IMR-90 (cell line): ENCODE results near the gene PCDHGB5. TPM values are rescaled to one million over a fixed set of nuclear protein-coding genes. Genes with fewer than 3 reads are reported as not detected.

Source experiments
- ATAC-seq: fragments of 200-7000 bp; cut with Tn5 transposase; 2 replicates; pipeline ENCODE4 v1.9.1; 2020; ENCODE audit warnings: low read depth, mild to moderate bottlenecking, moderate library complexity
- BruUV-seq: library from RNA; stranded (reverse); fragments of 400-500 nt; replicated peaks from 2 replicates; lab custom pipeline; 2021; lab: Mats Ljungman, UMichigan
- CTCF ChIA-PET: fragments of 300-600 bp; formaldehyde crosslinking; extraction: SDS; loops from one replicate; lab custom pipeline; 2021; ENCODE audit warnings: antibody characterized with exemption; lab: Yijun Ruan, JAX
- POLR2A ChIA-PET: fragments of 300-600 bp; sonication (Branson Sonifier 250); formaldehyde crosslinking; loops from one replicate; lab custom pipeline; 2022; ENCODE audit warnings: antibody characterized with exemption; ENCODE audit not compliant: unreplicated experiment; lab: Charles Lee
- DNase-seq: peaks from one replicate; pipeline ENCODE4 v3.0.0; 2013
- H2AFZ ChIP-seq: replicated peaks from 2 replicates; pipeline ENCODE3; 2013; ENCODE audit warnings: low read length, mild to moderate bottlenecking; ENCODE audit not compliant: poor library complexity
- H2AK5ac ChIP-seq: 2 replicates; pipeline ENCODE4 v1.6.1; 2013; ENCODE audit warnings: low read depth, low read length, inconsistent platforms
- H2AK9ac ChIP-seq: replicated peaks from 2 replicates; pipeline ENCODE3; 2013; ENCODE audit warnings: mild to moderate bottlenecking, low read depth, low read length, moderate library complexity; ENCODE audit not compliant: poor library complexity
- H2BK120ac ChIP-seq: 2 replicates; pipeline ENCODE4 v1.6.1; 2013; ENCODE audit warnings: low read depth, low read length, inconsistent platforms
- H2BK15ac ChIP-seq: 3 replicates; pipeline ENCODE4 v1.6.1; 2013; ENCODE audit warnings: low read depth, low read length, inconsistent platforms
- H2BK20ac ChIP-seq: 2 replicates; pipeline ENCODE4 v1.6.1; 2013; ENCODE audit warnings: low read depth, mild to moderate bottlenecking, inconsistent platforms, low read length, moderate library complexity
- H2BK5ac ChIP-seq: 2 replicates; pipeline ENCODE4 v1.6.1; 2013; ENCODE audit warnings: mild to moderate bottlenecking, low read depth, low read length, inconsistent platforms; ENCODE audit not compliant: poor library complexity, severe bottlenecking
- H3K14ac ChIP-seq: replicated peaks from 2 replicates; pipeline ENCODE4 v1.6.1; 2013; ENCODE audit warnings: low read depth, low read length, inconsistent platforms
- H3K18ac ChIP-seq: 2 replicates; pipeline ENCODE4 v1.6.1; 2013; ENCODE audit warnings: low read depth, low read length, control low read depth
- H3K23ac ChIP-seq: 2 replicates; pipeline ENCODE4 v1.6.1; 2013; ENCODE audit warnings: low read depth, low read length, inconsistent platforms
- H3K27ac ChIP-seq: 2 replicates; pipeline ENCODE4 v1.5.1; 2013; ENCODE audit warnings: mild to moderate bottlenecking, control low read depth, low read length; ENCODE audit not compliant: insufficient read depth
- H3K27me3 ChIP-seq: 2 replicates; pipeline ENCODE4 v1.6.1; 2013; ENCODE audit warnings: low read length; ENCODE audit not compliant: control insufficient read depth, insufficient read depth
- H3K36me3 ChIP-seq: 2 replicates; pipeline ENCODE4 v1.6.1; 2013; ENCODE audit warnings: low read length, mixed read lengths; ENCODE audit not compliant: control insufficient read depth, insufficient read depth
- H3K4ac ChIP-seq: 2 replicates; pipeline ENCODE4 v1.6.1; 2013; ENCODE audit warnings: low read depth, low read length, inconsistent platforms
- H3K4me1 ChIP-seq: 2 replicates; pipeline ENCODE4 v1.6.1; 2013; ENCODE audit warnings: low read length, mixed read lengths; ENCODE audit not compliant: control insufficient read depth, insufficient read depth
- H3K4me2 ChIP-seq: 2 replicates; pipeline ENCODE4 v1.6.1; 2013; ENCODE audit warnings: low read depth, mild to moderate bottlenecking, control low read depth, low read length, moderate library complexity
- H3K4me3 ChIP-seq: 2 replicates; pipeline ENCODE4 v1.5.1; 2013; ENCODE audit warnings: low read depth, mild to moderate bottlenecking, control low read depth, low read length, moderate library complexity; ENCODE audit not compliant: insufficient read depth
- H3K56ac ChIP-seq: 2 replicates; pipeline ENCODE4 v1.6.1; 2013; ENCODE audit warnings: low read length, inconsistent platforms; ENCODE audit not compliant: insufficient read depth; ENCODE audit errors: extremely low read depth
- H3K79me1 ChIP-seq, 2 experiments: 2 replicates each; pipeline ENCODE4 v1.6.1; 2013; ENCODE audit warnings: low read length in 2 of 2, inconsistent platforms in 1 of 2, low read depth in 1 of 2
- H3K9ac ChIP-seq: 2 replicates; pipeline ENCODE4 v1.6.1; 2013; ENCODE audit warnings: low read depth, low read length, control low read depth
- H3K9me1 ChIP-seq: 2 replicates; pipeline ENCODE4 v1.6.1; 2013; ENCODE audit warnings: low read length, inconsistent platforms; ENCODE audit not compliant: insufficient read depth
- H3K9me3 ChIP-seq: 2 replicates; pipeline ENCODE4 v1.6.1; 2013; ENCODE audit warnings: low read length; ENCODE audit not compliant: control insufficient read depth, insufficient read depth
- H4K20me1 ChIP-seq: 2 replicates; pipeline ENCODE4 v1.6.1; 2013; ENCODE audit warnings: low read length, inconsistent platforms; ENCODE audit not compliant: insufficient read depth
- H4K5ac ChIP-seq: 2 replicates; pipeline ENCODE4 v1.6.1; 2013; ENCODE audit warnings: mild to moderate bottlenecking, low read depth, low read length, control low read depth
- H4K8ac ChIP-seq, 2 experiments: 2 replicates each; pipeline ENCODE4 v1.6.1; 2013; ENCODE audit warnings: low read depth in 2 of 2, low read length in 2 of 2, control low read depth in 1 of 2, inconsistent platforms in 1 of 2
- H4K91ac ChIP-seq: 2 replicates; pipeline ENCODE4 v1.6.1; 2013; ENCODE audit warnings: low read depth, low read length, inconsistent platforms; ENCODE audit not compliant: insufficient read depth
- CEBPB ChIP-seq: IDR thresholded peaks from 2 replicates; pipeline ENCODE4 v1.6.1; 2012; ENCODE audit warnings: low read depth, low read length, improper control_type of control experiment
- FOS ChIP-seq: fragments of 150-350 bp; IDR thresholded peaks from 2 replicates; pipeline ENCODE4 v1.6.1; 2016; ENCODE audit warnings: low read depth, low read length
- RAD21 ChIP-seq: IDR thresholded peaks from 2 replicates; pipeline ENCODE4 v1.6.1; 2012; ENCODE audit warnings: low read length, improper control_type of control experiment
- WGBS, 2 experiments: methylation state at CpG; one replicate each; pipeline versions ENCODE4 v1.1.5 to v1.1.7; 2013; ENCODE audit warnings: missing lambda C conversion rate in 2 of 2; ENCODE audit not compliant: insufficient read length in 1 of 2; ENCODE audit errors: extremely low coverage in 2 of 2; 5-methylcytosine and 5-hydroxymethylcytosine counted together
- dilution Hi-C: fragments of 300-500 bp; cut with HindIII; formaldehyde crosslinking; loops from one replicate; pipeline ENCODE4 v1.14.3; 2018; ENCODE audit warnings: low sequenced_read_pairs; ENCODE audit not compliant: unreplicated experiment
- in situ Hi-C: fragments of 300-500 bp; cut with MboI; formaldehyde crosslinking; loops from 3 replicates; pipeline ENCODE4 v1.14.3; 2019; ENCODE audit warnings: low sequenced_read_pairs, inconsistent platforms, mixed read lengths
- intact Hi-C: fragments of 100-400 bp; cut with micrococcal nuclease; formaldehyde crosslinking; loops from 2 replicates; pipeline ENCODE4 v1.10.0; 2022
- polyA plus RNA-seq, 3 experiments: library from polyadenylated mRNA; depleted of rRNA; stranded (reverse); fragments of >200 nt; gene quantifications; 2 replicates each; pipeline ENCODE4 v1.2.3, GENCODE V29; 2012; ENCODE audit warnings: low replicate concordance in 1 of 3
- total RNA-seq: library from RNA; depleted of rRNA; stranded (reverse); fragments of >200 nt; gene quantifications from 2 replicates; pipeline ENCODE4 v1.2.3, GENCODE V29; 2012
- TF ChIP-seq, protein P1 (sequence below): fragments of 150-350 bp; IDR thresholded peaks from 2 replicates; pipeline ENCODE4 v1.6.1; 2017; ENCODE audit warnings: mild to moderate bottlenecking, antibody characterized with exemption, low read length, low read depth
- TF ChIP-seq, protein P2 (sequence below): conservative IDR thresholded peaks from 2 replicates; pipeline ENCODE4 v1.5.1; 2012; ENCODE audit warnings: mild to moderate bottlenecking, low read depth, low read length, improper control_type of control experiment

The PCDHGB5 gene
- total and polyA plus RNA-seq, 2 of the 4 experiments (the other 2 are of a cell fraction), result 17.2 to 20.0 TPM

DNA sequence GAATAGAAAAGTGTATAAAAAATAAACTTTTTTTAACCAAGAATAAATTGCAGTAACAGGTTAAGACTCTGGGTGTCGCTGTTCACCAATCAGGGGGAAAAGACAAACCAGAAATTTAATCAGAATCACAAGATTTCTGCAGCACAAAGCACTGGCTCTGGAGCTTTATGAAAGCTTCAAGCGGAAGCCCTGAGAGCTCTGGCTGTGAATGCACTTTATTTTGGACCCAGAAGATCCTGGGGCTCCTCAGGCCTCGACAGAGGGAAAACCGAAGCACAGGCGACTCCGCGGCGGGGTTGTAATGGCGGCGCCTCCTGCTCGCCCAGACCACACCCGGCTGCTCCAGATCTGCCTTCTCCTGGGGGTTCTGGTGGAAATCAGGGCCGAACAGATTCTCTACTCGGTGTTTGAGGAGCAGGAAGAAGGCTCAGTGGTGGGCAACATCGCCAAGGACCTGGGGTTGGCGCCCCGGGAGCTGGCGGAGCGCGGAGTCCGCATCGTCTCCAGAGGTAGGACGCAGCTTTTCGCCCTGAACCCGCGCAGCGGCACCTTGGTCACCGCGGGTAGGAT is 42.8 kb upstream of the PCDHGB5 start, which contains the start of gene PCDHGA4:
TSS of gene PCDHGA4 (plus strand) at position 122 of the 570 bp plus-strand sequence. CDS start at position 209, 87 bp downstream.
- in situ Hi-C loops, result no loop called here
- POLR2A ChIA-PET, result no interaction called here
- no peak within 1 kb of the TSS for H3K27ac ChIP-seq
- H2AK9ac ChIP-seq, result no peak within 1 kb of the TSS
- no peak within 1 kb of the TSS for H3K56ac ChIP-seq
- no peak within 1 kb of the TSS for H4K8ac ChIP-seq
- no peaks in the 10 kb centered on the region for H3K27me3 ChIP-seq
- H3K36me3 ChIP-seq, result peaks cover 5% of the 10 kb centered on the region; the same call in 1 of the 2 replicates
- no peaks in the 10 kb centered on the region for H4K20me1 ChIP-seq
- TF ChIP-seq FOS (no peak), CEBPB (no peak), RAD21 (peak; percentile 36)
- TF ChIP-seq, protein P1, sequence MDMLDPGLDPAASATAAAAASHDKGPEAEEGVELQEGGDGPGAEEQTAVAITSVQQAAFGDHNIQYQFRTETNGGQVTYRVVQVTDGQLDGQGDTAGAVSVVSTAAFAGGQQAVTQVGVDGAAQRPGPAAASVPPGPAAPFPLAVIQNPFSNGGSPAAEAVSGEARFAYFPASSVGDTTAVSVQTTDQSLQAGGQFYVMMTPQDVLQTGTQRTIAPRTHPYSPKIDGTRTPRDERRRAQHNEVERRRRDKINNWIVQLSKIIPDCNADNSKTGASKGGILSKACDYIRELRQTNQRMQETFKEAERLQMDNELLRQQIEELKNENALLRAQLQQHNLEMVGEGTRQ, result no peak
- TF ChIP-seq, protein P2, sequence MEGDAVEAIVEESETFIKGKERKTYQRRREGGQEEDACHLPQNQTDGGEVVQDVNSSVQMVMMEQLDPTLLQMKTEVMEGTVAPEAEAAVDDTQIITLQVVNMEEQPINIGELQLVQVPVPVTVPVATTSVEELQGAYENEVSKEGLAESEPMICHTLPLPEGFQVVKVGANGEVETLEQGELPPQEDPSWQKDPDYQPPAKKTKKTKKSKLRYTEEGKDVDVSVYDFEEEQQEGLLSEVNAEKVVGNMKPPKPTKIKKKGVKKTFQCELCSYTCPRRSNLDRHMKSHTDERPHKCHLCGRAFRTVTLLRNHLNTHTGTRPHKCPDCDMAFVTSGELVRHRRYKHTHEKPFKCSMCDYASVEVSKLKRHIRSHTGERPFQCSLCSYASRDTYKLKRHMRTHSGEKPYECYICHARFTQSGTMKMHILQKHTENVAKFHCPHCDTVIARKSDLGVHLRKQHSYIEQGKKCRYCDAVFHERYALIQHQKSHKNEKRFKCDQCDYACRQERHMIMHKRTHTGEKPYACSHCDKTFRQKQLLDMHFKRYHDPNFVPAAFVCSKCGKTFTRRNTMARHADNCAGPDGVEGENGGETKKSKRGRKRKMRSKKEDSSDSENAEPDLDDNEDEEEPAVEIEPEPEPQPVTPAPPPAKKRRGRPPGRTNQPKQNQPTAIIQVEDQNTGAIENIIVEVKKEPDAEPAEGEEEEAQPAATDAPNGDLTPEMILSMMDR, result peak; percentile 63
- peak within 1 kb of the TSS; percentile 82 for H2AFZ ChIP-seq
- ATAC-seq (no peak; the same call in 1 of the 2 replicates), DNase-seq (peak; percentile 28)
- no peak within 1 kb of the TSS for H3K14ac ChIP-seq
- H4K91ac ChIP-seq, result no peak within 1 kb of the TSS
- no peak within 1 kb of the TSS for H2BK120ac ChIP-seq
- peak within 1 kb of the TSS; percentile 76 for H3K4me3 ChIP-seq
- H3K9ac ChIP-seq, result 0 out of 2 replicates have a peak within 1 kb of the TSS, but pooled peaks have one; percentile 19
- H2BK15ac ChIP-seq, result no peak within 1 kb of the TSS
- no peak within 1 kb of the TSS for H2BK5ac ChIP-seq
- no peak within 1 kb of the TSS for H2BK20ac ChIP-seq
- H3K4ac ChIP-seq, result no peak within 1 kb of the TSS
- H3K79me1 ChIP-seq, result no peaks in the 10 kb centered on the region
- no peak within 1 kb of the TSS for H3K23ac ChIP-seq
- 17% methylated on average over 10 of the region's 29 CpGs; no CpG with 5 or more reads in 1 of the 2 experiments for WGBS, 2 experiments
- dilution Hi-C loops, result no loop called here
- H3K4me1 ChIP-seq, result no peaks in the 10 kb centered on the region
- no peak within 1 kb of the TSS for H2AK5ac ChIP-seq
- peak within 1 kb of the TSS; percentile 87; the same call in 1 of the 2 replicates for H4K5ac ChIP-seq
- peak within 1 kb of the TSS; percentile 13; the same call in 1 of the 2 replicates for H3K18ac ChIP-seq
- peak within 1 kb of the TSS; percentile 85 for H3K4me2 ChIP-seq
- no TSS peak for BruUV-seq
- no peaks in the 10 kb centered on the region for H3K9me1 ChIP-seq
- CTCF ChIA-PET, result no interaction called here
- H3K9me3 ChIP-seq, result peaks cover 55% of the 10 kb centered on the region
- intact Hi-C loops, result no loop called here
